IPS-NIHi11 (cell line): ENCODE results near the gene KCNK18.

ENCODE experiments used
- DNase-seq: peaks from one replicate; pipeline ENCODE4 v3.0.0; 2012; ENCODE audit warnings: mixed read lengths, low spot score

KCNK18 gene

DNA sequence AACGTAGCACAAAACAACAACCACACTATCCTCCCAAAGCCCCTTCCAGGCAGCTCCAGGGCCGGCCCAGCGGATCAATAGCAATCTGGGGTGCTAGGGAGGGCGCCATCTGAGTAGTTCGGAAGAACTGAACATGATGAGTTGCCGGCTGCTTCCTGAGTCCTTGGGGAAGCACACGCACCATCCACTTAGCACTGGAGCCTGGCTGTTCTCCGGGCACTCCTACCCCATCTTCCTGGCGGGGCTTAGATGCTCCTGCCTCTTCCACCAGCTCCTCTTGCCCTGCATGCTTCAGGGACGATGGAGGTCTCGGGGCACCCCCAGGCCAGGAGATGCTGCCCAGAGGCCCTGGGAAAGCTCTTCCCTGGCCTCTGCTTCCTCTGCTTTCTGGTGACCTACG is at the start of gene KCNK18:
TSS of gene KCNK18 (plus strand) at position 301 of the 400 bp plus-strand sequence. CDS start at position 301, 0 bp downstream.
- DNase-seq = no peak

DNA sequence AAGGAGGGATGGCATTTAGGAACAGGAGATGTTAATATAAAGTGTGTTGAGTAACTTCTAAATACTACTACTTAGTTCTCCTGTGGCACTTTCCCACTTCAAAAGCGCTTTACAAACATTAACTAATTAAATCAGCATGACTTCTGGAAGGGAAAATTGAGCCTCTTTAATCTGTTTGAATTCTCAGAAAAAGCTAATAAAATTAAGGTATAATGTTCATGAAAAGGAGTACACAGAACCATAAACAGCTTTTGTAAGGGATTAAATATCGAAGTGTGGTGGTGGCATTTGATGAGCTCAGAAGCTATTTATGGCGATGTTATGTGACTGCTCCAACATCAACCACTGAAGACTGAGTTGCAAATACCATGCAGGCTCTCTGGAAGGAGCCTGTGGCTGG is 49.0 kb upstream of the KCNK18 start:
- DNase-seq = no peak

DNA sequence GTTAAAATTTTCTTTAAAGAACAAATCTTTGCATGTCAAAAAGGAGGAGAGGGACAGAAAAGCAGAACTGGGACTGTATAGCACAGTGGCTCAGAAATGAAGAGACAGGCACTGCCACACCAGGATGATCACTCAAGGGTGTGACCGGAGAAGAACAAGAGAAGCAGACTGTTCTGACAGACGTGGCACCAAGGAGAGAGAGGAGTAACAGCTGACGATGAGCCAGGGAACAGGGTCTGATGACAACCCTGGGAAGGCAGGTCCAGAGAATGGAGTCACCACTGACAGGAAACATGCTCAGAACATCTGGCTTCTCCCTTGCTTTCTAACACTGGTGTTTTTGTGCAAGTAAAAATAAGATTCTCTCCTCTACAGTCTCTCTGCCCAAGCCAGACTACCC is 44.6 kb upstream of the KCNK18 start:
- no peak for DNase-seq

DNA sequence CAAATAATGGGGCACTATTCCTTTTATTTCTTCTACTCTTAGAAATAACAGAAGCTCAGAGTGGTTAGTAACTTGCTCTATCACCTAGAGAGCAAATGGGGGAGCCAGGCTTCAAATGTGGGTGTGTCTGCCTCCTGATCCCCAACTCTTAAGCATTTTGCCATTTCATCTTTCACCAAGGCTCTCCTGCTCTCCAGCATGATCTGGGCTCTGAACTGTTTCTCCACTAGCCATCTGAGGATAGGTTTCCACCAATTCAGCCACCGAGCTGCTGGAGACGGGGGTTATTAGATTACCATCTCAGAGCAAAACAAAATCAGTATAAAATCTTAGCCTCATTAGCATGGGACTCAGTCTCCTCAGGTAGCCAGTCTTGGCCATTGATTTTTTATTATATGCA is 39.0 kb upstream of the KCNK18 start:
- DNase-seq = no peak

DNA sequence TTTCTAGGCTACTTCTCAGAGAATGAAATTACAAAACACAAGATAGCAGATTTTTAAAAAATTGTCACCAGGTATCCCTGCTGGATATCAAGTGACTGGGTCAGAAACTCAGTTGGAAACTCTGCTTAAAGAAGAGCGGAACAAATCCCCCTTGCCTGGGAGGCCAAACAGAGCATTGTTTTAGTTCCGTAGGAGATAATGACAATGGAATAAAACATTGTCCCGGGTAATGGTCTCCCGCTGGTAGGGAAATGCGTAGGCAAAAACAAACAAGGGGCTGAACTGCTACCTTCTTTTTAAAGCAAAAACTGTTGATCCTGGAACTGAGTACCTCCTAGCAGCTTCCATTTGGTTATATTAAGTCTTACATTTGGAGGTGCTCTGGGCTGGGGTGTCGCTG is 37.9 kb upstream of the KCNK18 start:
- peak; percentile 65 for DNase-seq

DNA sequence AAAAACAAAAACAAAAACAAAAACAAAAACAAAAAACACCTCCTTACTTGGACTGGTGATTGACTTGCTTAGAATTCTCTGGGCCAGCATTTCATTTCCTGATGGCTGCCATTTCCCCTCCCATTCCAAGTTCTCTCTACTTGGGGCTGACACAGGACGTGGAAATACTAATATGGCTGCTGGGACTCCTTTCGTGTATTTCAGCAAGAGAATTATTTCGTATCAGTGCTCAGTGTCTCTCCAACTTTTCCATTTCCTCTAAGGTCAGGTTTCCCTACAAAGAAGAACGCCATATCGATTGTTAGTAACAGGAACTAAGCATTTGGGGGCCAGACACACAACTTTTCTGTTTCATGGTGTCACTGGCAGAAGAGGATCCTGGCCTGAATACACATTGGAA is 36.7 kb upstream of the KCNK18 start:
- no peak for DNase-seq

DNA sequence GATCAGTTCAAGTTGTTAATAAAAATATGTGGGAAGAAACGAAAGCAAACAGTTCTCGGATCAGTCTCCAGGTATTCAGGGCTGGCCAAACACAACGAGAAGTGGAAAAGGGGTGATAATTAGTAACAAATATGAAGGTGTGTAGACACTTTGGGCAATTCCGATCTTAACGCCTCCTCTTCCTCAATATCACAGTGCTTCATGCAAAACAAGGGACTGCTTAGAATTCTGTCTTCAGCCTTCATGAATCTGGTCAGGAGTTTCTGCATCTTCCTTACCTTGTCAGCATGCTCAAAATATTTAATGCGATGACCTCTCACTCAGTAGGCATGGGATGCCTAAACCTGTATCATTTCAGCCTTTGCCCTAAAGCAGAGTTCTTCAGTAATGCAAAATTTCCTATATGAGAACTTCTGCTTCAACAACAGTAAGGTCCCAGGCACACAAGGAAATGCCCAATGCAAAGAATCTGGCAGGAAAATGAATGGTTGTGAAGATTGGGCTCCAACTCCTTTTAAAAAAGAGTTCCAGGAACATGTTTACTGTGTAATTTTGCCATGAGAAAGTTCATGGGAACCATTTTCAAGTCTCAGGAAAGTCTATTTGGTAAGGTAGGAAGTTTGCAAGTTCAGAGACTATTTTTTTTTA is 35.8 kb upstream of the KCNK18 start:
- DNase-seq = no peak

DNA sequence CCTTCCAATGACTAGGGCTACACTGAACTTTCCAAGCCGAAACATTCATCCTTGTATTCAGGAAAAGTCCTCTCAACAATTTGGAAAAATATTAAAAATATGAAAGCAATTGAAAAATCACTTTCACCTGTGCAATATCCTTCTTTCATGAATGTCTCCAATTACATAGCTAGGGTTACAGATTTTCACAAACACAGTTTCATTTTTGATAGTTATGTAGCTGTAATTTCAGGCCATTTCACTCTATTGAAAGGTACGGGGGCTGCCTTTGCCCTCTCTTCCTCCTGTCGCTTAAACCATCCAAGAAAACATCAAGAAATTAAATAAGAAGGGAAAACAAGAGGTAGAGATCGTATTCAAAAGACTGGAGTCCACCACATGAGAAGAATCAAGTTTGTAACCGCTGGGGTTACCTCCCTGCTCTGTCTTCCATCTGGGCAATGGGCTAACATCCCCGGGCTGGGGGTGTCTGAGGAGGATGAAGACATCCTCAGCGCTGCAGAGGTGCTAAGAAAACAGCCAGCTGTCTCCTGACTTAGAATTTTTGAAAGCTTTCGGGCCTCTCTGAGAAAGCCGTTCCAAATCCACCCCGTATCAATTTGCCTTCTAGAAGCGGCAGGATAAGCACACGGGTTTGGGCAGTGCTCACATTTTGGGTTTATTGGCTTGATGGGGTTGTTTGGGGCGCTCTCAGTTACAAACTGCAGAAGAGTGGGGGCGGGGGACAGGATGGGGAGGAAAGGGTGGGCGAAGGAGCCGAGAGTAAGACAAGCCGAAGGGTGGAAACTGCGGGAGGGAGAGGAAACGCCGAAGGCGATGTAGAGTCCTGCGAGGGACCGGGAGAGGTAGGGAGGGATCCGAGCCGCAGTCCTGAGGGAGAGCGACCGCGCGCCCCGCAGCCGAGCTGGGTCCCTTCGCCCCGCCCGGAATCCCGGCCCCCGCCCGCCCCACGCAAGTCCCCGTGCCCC is 34.9 kb upstream of the KCNK18 start:
- peak; percentile 67 for DNase-seq

DNA sequence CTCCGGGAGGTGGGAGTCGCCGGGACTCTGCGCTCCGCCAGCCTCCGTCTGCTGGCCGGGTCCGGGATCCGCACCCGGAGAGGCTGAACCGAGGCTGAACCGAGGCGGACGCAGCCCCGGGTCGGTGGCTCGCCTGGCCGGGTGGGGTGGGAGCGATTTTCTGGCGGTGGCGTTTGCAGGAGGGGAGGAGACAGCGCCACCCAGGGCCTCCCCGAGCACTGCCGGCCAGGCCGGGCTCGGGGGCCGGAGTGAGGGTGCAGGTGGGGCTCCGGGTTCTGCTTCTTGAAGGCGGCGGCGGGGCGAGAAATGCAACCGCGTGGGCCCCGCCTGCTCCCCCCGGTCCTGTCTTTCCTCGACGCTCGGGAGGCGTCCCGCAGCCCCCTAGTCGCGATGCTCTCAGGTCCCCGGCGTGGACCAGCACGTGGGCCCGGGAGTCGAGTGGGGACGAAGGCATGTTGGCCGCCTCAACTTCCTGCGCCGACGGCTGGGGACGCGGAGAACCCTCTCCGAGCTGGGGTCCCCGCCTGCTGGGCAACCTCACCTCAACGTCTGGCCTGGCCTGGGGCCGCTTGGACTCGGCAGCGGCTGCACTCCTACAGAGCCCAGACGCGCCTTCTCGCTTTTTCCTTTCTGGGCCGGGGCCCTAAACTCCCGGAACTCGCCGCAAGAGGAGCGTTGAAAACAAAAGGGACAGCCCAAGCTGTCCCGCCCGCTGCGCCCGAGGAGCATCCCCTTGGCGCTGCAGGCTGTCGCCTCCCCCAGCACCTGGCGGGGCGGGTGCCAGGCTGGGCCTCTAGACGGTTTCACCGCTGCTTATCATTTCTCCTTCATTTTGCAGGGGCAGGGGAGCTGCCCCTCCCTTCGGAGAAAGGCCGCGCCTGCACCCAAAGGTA is 34.0 kb upstream of the KCNK18 start:
- peak; percentile 77 for DNase-seq

DNA sequence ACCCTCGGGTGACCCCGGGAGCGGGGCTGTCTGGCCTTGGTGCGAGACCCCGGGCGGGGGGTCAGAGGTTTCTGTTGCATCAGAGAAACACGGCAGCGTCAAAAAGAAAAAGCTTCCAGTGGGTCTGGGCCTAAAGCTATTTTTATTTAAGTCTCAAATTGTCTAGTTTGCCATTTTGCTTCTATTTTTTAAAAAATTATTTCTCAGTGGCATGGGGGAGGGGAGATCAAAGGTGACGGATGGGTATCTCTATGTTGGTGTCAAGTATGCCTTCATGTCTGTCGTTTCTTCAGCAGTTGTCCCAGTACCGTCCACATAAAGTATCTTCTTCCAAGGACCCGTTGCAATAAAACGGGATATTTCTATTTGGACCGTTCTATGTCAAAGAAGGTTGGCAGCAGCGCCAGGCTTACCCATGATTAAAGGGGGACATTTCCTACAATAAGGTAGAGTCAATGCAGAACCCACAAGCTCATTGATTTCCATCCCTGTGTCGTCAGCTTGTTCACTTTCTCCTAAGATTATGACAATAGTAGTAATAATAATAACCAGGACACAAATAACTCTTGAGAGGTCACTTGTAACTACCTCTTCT is 33.2 kb upstream of the KCNK18 start:
- no peak for DNase-seq

DNA sequence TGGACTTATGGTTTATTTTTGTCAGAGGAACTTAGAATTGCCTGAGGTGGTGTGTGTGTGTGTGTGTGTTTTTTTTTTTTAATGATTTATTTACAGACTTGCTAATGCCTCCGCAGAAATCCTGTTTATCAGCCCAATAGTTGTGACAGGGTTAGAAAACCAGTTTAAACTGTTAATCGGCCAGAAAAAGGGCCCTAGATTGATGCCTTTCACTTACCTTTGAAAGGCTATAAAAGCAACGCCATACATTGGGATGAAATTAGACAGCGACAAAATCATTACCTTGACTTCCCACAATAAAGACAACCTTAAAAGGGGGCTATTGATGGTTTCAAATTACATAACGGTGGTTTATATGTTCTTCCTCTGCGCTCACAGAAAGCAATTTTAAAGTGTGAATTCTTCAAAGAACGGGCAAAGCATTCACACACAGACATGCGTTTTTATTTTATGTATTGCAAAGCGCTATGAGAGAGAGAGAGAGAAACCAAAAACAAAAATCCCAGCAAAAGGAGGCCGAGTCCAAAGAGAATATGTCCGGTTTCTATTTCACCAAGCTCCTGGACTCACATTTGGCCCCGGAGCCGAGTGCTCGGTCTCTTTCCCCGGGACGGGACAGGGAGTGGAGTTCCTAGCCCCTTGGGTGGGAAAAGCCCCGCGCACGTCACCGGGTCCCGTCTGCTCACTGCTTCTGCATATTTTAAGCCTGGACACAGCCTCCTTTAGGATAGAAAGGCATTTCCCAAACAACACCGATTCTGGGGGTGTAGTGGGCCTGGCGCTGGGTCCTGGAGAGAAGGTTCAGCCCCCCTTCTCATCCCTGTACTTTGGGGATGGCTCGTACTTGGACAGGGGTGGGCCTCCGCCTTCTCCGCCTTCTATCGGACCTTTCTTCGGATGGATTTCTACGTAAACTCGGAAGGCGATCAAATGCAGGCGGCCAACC is 32.4 kb upstream of the KCNK18 start:
- no peak for DNase-seq

DNA sequence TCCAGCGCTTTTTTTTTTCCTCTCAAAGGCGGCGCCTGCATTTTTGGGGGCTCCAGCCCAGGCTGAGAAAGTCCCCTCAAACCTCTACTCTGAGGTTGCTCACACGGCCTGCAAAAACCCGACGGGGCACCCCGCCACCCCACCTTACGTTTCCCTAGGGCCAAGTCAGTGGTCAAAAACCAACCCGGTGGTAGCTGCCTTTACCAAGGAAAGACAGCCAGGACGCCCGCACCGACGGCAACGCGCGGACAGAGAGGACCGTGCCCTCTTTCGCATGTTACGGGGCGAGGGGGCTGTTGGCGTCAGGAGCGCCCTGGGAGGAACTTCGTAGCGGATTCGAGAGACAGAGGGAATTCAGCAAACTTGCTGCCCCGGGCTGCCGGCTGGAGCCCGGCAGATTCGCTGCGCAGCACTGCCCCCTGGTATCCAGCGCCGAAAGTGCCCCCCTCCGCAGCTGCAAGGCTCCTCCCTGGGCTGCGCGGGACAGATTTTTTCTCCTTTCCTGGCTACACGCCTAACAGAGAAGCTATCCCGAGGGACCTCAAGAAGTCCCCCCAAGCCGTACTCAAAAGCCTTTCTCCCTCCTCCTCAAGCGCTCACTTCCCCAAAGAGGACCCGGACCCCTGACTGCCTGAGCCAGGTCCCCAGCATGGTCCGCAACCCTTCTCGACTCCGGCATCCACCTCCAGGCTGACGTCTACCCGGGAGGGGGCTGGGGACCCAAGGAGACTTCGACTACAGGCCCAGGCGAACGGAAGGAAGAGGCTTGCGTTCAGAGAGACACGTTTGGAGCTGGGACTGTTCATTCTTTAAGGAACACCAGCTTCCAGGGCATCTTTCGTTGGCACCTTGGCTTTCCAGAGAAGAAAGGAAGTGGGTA is 31.5 kb upstream of the KCNK18 start:
- peak; percentile 87 for DNase-seq

DNA sequence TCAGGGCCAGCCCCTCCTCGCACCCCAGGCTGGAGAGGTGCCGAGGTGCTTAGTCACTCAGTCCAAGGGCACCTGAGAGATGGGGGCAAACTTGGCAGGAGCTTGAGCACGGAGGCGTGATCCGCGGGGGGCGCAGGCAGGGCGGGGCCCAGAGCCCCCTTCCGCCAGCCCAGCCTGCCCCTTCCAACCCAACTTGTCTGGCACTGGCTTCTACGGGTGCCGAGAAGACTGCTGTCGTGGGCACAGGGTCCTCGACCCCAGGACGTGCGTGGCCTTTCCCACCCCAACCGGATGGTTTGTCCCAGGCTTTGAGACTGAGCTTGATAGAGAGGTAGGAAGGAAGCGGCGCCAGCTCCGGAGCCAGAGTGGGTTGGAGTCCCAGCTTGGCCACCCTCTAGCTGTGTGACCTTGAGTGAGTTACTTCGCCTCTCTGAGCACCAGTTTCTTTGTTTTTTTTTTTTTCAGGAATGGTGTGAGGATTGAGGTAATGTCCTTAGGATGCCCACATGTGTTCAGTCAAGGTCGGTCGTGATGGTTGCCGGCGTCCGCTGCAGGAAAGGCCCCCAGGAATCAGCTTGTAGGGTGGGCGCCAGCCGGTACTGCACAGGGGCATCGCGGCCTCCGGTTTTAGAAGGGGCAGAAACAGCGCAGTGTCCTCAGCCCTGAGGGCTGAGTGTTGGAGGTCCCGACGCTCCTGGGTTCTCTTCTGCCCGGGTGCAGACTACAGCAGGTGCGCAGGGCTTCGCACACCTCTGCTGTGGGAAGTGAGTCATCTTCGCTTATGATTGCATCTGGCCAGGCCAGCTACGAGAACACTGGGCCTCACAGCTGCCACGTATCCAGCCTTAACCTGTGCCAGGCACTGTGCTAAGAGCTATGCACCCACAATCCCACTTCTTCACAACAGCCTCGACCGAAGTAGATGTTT is 30.6 kb upstream of the KCNK18 start:
- no peak for DNase-seq

DNA sequence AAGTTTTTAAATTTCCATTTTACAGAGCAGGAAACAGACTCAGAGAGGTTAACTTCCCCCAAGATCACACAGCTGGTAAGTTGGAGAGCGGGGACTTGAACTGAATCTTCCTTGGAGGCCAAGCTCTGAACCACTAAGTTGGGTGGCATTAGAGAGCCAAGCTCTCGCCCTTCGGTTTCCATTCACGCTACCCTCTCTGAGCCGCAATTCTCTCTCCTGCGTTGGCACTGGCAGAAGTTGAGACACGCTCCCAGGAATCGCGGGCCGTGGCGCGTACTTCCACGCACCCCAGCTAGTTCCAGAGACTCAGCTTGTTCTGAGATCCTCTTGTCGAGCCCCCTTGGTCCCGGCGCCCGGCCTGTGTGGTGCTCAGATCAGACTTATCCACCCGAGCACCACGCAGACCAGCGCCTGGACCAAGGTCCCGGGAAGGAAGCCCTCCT is 29.9 kb upstream of the KCNK18 start:
- no peak for DNase-seq

DNA sequence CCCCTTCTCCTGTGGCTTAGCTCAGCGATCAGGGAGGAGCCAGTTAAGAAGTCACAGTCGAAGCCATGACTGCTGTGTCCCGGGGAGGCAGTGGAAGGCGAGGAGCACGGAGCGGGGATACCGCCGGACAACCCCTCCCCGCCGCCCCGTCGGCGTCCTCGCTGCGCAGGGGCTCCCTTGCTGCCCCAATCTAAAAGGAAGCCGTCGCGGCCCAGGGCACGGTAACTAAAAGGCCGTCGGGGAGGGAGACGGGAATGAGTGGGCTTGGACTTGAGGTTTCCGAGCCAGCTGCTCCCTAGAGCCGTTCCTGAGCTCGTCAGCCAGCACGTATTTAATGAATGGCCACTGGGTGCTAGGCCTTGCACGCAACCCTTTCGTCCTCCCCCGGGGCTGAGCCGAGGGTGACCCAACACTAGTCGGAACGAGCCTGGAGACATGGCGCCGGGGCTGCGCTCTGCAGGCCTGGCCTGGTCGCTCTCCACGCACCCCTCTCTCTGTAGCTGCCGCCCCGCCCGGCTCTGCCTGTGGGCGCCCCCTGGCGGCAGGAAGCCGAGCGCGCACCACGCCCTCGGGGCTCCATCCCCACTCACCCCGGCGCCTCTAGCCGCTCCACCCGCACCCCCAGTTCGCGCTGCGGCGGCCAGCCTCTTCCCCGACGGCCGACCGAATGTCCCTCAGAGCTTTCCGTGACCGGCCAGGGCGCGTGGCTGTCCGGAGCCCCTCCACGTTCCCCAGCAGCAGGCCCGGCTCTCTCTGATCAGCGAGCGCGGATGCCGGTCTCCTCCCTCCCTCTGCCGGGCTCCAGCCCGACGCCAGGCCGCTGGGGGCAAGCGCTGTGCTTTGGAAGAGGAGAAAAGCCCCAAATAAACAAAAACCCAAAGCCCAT is 29.3 kb upstream of the KCNK18 start:
- DNase-seq = peak; percentile 92

DNA sequence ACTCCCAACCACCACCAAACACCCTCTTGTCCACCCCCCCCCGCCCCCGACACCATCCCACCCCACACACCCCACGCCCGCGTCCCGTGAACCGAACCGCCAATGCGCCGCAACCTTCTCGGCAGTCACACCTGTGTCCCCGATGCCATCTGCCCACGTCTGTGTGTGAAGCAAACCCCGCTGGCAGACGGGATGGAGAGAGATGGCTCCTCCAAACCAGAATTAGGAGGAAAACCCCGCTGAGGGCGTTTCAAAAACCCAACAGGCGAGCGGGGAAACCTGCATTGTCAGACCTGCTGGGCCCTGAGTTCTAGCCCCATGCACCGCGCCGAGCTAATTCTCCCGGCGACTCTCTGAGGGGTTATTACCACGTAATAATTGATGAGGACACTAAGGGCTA is 28.6 kb upstream of the KCNK18 start:
- DNase-seq = peak; percentile 23

DNA sequence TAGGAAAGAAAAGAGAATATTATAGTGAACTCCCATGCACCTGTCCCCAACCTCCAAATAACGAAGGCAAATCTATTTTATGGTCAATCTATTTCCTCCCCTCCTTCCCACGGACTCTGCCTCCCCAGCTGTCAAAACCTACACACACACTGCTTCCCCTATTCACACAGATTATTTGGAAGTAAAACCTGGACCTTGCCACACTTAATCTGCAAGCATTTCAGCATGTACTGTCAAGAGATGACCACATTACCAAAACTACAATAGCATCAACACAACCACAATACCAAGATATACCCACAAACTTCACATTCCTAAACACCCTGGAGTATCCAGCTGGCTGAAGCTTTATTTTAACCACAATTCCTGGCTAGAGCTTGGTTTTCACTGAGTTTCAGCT is 27.8 kb upstream of the KCNK18 start:
- no peak for DNase-seq

DNA sequence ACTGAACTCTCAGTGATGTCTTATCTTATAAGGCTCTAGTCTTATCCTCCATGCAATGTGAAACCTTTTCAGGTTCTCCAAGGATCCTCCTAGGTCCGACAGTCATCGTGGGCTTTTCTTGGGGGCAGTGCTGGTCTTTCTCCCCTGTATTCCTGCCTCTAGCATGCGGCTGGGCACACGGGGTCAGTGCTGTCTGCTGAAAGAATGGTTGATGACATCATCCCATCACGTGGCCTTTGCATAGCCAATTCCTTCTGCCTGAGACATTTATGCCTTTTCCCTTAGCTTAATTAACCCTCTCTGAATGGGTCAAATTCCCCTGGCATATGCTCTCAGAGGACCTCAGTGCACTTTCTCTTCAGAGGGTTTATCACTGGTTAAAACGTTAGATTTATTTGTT is 27.0 kb upstream of the KCNK18 start:
- DNase-seq = peak; percentile 34
